Subcutaneous adipose tissue (tissue), 4 donors: ENCODE results near the gene S100A7A. TPM values are rescaled to one million over a fixed set of nuclear protein-coding genes. Genes with fewer than 3 reads are reported as not detected.

ENCODE experiments used
- CTCF ChIP-seq: fragments of 450-650 bp; IDR thresholded peaks from one replicate; pipeline ENCODE4 v1.5.1; 2016; ENCODE audit warnings: low read depth, mild to moderate bottlenecking, control low read depth, antibody characterized with exemption, moderate library complexity
- total RNA-seq, 4 donors: library from RNA; depleted of rRNA; stranded (reverse); fragments of >200 nt; gene quantifications; one replicate each; pipeline ENCODE4 v1.1.0, GENCODE V29; 2016

S100A7A gene
- not detected for total RNA-seq

DNA sequence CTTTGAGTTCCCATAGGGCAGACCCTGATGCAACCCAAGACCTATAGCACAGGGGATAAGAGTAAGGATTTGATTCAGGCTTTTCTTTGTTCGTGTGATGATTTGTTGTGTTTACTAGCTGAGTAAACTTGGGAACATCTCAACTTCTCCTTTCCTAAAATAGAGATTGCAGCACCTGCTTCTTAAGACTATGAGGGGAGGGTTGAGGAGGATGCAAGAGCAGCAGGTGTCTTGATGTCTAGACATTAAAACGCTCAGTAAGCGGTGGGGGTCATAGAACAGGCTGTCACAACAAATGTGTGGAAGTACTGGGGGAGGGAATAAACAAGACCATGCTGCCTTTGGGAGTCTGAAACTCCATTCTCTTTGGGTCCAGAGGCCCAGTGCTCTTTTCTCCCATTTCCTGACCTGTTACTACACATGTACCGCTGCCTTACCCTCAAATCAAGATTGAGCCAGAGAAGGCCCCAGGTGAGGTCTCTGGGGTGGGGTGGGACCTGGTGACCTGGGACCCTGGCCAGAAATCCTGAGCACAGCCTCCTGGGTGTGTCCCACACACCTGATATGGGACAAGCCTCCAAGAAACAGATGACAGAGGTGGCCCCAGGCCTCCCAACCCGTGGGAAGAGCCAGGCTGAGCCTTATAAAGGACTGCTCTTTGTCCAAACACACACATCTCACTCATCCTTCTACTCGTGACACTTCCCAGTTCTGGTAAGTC, at the start of gene S100A7A:
Gene S100A7A (plus strand): TSS at position 671 of the 721 bp plus-strand sequence. CDS start 1,563 bp downstream, outside the sequence.
- no peak for TF ChIP-seq CTCF

DNA sequence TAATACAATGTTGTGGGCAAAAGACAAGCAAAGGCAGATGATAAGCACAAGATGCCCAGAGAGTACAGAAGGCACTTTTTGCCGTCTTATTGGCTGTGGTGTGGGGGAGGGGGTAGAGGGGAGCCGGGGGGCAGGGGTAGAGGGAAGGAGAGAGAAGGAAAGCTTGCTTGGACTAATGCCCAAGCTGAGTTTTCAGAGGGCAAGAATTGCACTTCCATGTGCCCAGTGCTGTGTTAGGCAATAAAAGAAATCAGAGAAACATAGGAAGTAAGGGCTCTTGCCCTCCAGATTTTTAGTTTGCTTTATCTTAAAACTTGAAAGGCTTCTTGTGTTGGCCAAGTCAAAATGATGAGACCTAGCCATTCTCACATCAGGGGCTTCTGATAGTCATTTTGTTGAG, 49.2 kb upstream of the S100A7A start:
- TF ChIP-seq CTCF: no peak

DNA sequence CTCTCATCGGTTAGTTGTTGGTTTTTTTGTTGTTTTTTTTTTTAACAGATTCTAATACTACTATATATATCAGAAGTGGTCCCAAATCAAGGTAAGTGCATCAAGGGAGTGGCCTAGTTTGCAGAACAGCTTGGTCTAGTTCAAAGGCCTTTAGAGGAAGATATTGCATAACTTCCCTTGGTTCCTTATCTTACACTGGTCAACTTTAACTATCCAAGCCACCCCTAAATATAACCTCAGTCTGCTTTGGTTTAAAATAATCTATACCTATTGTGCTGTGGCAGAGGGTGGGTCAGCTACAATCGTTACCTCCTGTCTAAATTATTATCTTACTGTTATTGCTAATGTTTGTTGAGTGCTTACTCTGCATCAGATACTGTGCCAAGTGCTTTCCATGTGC, 47.8 kb upstream of the S100A7A start:
- TF ChIP-seq CTCF: no peak

DNA sequence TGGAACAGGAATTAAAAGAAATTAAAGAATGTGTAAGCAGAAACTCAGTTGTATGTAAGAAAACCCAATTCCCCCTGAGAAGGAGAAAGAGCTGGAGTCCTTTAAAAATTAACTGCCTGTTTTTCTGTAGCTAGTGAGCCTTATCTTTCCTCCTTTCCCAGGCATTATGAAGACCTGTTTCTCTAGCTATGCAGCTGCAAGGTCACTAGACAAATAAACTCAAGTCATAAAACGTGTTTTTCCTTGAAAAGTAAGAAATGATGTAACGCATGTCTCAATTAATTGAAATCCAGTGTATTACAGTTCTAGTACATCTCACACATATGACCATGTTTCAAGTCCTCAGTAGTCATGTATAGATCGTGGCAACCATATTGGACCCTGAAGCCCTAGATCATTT, 46.2 kb upstream of the S100A7A start:
- no peak for TF ChIP-seq CTCF

GRCh38 chr1:153371231-153371630, 45.1 kb upstream of the S100A7A start:
- TF ChIP-seq CTCF: no peak

DNA sequence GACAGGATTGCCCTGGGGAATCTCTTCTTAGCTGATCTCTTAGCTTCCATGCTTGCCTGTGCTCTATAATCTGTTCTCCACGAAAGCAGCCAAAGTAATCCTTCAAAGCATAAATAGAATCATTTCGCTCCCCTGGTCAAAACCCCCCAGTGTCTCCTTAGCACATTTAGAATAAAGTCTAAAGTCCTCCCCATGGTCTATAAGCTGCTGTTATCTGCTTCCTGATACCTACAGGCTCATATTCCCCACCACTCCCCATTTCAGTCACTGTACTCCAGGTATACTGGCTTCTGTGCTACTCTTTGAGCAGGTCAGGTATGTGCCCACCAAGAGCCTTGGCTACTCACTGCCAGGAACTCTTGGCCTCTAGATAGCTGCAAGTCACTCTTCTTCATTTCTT, 43.7 kb upstream of the S100A7A start:
- no peak for TF ChIP-seq CTCF

- TF ChIP-seq CTCF: no peak
These were observed 42.2 kb upstream of the S100A7A start for GRCh38 chr1:153374071-153374470.
